GM19025 (cell line): ENCODE data around the gene ZNF772.

Experiments used
- ATAC-seq: cut with Tn5 transposase; IDR thresholded peaks from one replicate; pipeline ENCODE4 v1.9.1; 2021; ENCODE audit warnings: mild to moderate bottlenecking, low read depth, moderate library complexity; ENCODE audit not compliant: unreplicated experiment

Gene ZNF772

GRCh38 chr19:57436417-57436816 lies 40.9 kb downstream of the ZNF772 start:
- ATAC-seq = no peak

- ATAC-seq = peak; percentile 96
Measured at GRCh38 chr19:57435062-57435978, 42.0 kb downstream of the ZNF772 start, which contains the start of gene ZNF749. ZNF749 (plus strand) TSS chr19:57435325; CDS start chr19:57435579, 254 bp downstream.

GRCh38 chr19:57434386-57435061 lies 42.8 kb downstream of the ZNF772 start:
- peak; percentile 7 for ATAC-seq

- no peak for ATAC-seq
Measured at GRCh38 chr19:57421037-57421436, 56.3 kb downstream of the ZNF772 start.

- ATAC-seq = no peak
Measured at GRCh38 chr19:57419439-57419838, 57.9 kb downstream of the ZNF772 start.
